GM11168 (cell line): Measurements from ENCODE around the gene EIF2AK2.

Experiments used
- in situ Hi-C: fragments of 300-500 bp; cut with MboI; formaldehyde crosslinking; loops from one replicate; pipeline ENCODE4 v1.12.0; 2022; ENCODE audit warnings: low sequenced_read_pairs; ENCODE audit not compliant: unreplicated experiment

The EIF2AK2 gene

DNA sequence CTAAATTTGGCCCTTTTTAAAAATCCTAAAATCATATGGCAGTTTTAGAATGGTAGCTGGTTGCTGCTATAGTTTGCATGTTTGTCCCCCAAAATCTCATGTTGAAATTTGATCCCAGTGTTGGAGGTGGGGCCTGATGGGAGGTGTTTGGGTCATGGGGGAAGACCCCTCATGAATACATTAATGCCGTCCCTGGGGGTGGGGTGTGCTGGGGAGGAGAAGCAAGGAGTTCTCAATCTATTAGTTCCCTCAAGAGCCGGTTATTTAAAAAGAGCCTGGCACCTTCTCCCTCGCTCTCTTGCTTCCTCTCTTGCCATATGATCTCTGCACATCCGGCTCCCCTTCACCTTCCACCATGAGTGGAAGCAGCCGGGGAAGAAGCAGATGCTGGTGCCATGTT lies 51.6 kb downstream of the EIF2AK2 start:
- in situ Hi-C loops: no loop called here

GRCh38 chr2:37104178-37104577 lies 52.6 kb downstream of the EIF2AK2 start:
- in situ Hi-C loops: no loop called here

GRCh38 chr2:37102588-37102987 lies 54.2 kb downstream of the EIF2AK2 start:
- in situ Hi-C loops: no loop called here

DNA sequence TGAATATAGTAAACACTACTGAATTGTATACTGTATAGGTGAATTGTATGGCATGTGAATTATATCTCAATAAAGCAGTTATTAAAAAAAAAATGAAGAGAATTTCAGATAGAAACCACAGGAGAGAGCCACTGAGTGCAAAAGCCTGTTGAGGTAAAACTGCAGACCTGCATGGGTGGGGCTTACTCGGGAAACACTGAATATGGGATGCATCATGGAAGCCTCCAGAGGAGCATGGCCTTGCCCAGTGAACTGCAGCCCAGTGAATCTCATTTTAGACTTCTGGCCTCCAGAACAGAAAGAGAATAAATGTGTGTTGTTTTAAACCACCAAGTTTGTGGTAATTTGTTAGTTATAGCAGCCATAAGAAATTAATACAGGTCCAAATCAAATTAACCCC lies 56.7 kb downstream of the EIF2AK2 start:
- in situ Hi-C loops: no loop called here

GRCh38 chr2:37098416-37099118 lies 58.2 kb downstream of the EIF2AK2 start:
- in situ Hi-C loops: no loop called here

GRCh38 chr2:37096568-37096967 lies 60.2 kb downstream of the EIF2AK2 start:
- in situ Hi-C loops: no loop called here

DNA sequence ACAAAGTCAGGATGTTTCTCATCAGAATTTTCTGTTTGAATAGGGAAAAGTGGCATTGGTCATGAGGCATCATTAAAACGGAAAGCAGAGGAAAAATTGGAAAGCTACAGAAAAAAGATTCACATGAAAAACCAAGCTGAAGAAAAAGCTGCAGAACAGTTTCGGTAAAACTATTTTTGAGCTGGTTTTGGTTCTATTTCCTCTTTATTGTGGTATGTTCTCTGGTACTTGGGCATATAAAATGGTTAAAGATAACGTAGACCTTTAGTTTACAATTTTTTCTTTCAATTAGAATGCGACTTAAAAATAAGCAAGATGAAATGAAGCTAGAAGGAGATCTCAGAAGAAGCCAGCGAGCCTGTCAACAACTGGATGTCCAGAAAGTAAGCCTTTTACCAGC lies 64.9 kb downstream of the EIF2AK2 start:
- in situ Hi-C loops: no loop called here

DNA sequence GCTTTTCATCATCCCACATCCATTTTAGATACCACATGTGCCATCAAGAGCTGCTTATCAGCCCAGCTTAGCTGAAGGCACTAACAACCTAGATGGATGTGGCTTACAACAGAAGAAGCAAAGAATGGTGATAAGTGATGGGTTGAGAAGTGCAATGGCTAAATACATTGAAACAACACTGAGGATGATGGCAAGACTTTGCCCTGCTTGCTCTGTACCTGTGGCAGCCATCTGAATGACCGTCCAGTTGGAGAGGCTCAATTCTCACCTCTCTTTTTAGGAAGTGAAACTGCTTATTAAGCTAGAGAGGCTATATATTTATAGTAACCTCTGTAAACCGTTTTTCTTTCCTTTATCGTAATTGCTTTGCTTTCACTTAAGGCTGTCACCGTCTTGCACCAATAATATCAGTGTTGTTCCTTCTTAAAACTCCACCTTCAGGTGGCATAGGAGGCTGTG lies 66.7 kb downstream of the EIF2AK2 start:
- in situ Hi-C loops: no loop called here

DNA sequence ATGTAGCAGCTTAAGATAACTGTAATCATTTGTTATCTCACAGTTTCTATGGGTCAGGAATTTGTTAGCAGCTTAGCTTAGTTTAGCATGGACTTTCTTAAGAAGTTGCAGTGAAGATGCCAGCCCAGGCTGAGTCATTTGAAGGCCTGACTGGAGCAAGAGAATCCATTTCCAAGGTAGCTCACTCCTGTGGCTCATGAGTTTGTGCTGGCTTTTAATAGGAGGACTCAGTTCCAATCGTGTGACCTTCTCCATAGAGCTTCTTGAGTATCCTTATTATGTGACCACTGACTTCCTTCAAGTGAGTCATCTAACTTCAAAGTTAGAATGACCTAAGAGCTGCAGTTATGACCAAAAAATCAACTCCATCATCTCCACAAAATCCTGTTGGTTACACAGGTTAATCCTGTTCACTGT lies 71.0 kb downstream of the EIF2AK2 start:
- in situ Hi-C loops: no loop called here

DNA sequence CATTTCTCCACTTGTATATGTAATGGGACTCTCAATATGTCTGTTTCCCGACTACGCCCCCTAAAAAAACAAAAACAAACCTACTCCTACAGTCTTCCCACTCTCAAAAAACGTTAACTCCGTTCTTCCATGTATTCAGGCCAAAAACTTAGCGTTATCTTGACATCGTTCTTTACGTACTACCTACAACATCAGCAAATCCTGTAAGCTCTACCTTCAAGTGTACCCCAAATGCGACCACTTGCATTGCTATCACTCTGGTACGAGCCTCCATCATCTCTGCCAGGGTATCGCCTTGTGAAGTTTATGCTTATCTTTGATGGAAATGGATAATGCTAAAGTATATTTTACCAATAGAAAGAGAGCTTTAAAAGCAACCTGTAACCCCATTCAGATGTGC lies 72.0 kb downstream of the EIF2AK2 start:
- in situ Hi-C loops: no loop called here

GRCh38 chr2:37083873-37084794 lies 72.6 kb downstream of the EIF2AK2 start, which contains the start of the genes GPATCH11 and HEATR5B:
Gene GPATCH11, plus strand, starts transcription at chr2:37084518. Its CDS starts 3,864 bp downstream, at chr2:37088382.
Gene HEATR5B, minus strand, starts transcription at chr2:37084372. Its CDS starts 958 bp downstream, at chr2:37083414.
- in situ Hi-C loops: no loop called here

GRCh38 chr2:37080689-37081088 lies 76.1 kb downstream of the EIF2AK2 start:
- in situ Hi-C loops: no loop called here

DNA sequence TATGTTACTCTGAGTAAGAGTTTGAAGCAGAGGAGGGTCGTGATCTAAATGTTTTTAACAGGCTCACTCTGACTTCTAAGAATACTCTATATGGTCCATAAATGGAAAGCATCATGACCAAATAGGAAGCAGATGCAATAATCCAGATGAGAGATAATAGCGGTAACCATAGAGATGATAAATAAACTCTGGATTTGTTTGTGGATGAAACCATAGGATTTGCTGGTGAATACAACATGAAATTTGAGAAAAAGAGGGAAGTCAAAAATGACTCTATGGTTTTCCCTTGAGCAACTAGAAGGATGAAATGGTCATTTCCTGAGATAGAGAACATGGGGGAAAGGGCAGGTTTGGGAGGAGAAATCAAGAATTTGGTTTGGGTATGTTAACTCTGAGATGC lies 76.5 kb downstream of the EIF2AK2 start:
- in situ Hi-C loops: no loop called here

DNA sequence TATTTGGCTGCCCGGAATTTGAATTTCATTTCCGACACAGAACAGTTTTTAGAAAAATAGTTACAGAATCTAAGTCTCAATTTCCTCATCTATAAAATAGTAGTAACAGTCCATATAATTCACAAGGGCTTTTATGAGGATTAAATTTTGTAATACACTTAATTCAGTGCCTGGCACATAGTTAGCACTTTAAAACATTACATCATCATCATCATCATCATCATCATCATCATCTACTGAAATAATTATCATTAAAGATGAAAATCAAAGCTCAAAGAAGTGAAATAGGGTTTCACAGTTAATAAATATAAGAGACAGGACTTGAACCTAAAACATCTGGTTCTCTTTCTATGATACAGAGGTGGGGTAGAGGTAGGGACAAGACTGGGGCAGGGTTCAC lies 85.8 kb downstream of the EIF2AK2 start:
- in situ Hi-C loops: no loop called here

DNA sequence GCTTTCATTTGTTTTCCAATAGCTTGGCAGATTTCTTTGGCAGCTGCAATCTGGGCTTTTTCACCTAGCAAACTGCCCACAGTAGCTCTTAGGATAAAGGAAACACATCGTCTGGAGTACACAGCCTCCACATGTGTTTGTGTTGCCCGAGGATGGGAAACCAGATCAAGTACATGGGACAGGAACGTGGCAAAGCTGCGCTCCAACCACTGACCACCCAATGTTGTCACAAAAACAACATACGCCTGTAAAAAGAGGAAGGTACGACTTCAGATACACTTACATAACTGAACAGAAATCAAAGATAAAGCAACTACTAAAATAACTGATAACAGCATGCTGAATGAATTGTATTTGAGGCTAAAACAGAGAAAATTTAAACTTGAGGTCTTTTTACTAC lies 88.1 kb downstream of the EIF2AK2 start:
- in situ Hi-C loops: no loop called here

GRCh38 chr2:37061776-37062175 lies 95.0 kb downstream of the EIF2AK2 start:
- in situ Hi-C loops: no loop called here

DNA sequence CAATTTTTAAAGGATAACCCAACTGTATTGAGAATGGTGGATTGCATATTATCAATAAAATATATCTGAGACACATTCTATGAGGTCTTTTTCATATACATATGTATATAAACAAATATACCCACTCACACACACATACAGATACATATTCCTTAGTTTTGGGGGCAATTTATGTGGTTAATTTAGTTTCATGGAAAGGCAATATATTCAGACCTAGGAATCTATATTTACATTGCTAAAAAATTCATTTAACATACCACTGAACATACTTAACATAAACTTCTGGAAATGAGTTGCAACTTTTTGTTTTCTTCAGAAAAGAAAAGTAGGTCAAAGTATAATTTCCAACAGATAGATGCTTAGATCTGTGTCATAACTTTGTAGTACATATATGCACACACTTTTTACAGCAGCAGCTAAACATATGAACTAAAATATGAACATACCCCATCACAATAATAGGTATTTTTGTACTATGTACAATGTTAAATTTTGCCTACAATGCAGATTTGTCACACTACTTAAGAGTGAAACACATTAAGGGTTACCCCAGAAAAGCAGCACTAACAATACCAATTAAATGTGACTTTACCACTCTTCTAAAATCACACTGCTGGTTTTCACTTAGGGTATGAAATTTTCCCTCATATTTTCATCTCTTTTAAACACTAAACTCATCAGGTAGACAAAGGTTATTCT lies 95.6 kb downstream of the EIF2AK2 start:
- in situ Hi-C loops: no loop called here

DNA sequence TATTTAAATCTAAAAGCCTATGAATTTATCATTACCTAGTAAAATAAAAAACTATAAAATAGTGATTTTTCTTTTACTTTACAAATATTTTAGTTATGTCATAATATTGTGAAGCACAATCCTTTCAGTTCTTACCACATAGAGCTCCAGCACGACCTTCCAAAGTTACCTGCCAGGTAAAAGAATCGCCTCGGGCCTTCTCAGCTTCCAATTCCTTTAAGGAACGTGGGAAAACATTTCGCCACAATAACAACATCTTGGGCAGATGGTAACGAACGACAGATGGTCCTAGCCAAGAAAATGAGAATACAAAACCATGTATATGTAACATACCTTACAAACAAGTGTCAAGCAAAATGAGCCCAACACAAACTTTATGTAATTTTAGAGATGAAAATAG lies 96.3 kb downstream of the EIF2AK2 start:
- in situ Hi-C loops: no loop called here

- in situ Hi-C loops: no loop called here
These were observed 96.9 kb downstream of the EIF2AK2 start for GRCh38 chr2:37059841-37060240.

DNA sequence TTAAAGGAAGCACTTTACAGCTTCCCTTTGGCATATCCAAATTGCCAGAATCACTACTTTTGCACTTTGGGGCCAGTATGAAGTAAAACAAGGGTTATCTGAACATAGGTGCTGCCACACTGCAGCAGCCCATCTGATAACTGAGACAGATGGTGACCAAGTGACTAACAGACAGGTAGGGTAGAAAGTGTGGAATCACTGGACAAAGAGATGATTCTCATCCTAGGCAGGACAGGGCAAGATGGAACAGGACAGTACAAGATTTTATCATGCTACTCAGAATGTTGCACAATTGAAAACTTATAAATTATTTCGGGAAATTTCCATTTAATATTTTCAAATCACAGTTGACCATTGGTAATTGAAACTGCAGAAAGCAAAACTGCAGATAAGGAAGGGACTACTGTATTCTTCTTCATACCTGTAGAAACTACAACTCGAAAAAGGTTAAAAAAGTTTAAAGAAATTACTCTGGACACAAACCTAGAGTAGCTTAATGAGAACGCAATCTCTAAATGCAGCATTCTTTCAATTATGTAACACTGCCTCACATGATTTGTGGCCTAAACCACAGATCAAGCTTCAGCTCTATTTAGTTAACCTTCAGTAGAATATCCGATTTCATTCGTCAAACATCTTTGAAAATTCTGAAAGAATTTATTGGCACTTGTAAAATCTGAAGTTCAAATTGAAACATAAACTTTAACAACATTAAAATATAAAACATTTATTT lies 104.0 kb downstream of the EIF2AK2 start:
- in situ Hi-C loops: no loop called here
